GM18511 (cell line): ENCODE measurements around the gene ATOH8.

ENCODE experiments used
- ATAC-seq: cut with Tn5 transposase; IDR thresholded peaks from one replicate; pipeline ENCODE4 v1.9.1; 2021; ENCODE audit warnings: mild to moderate bottlenecking, moderate library complexity; ENCODE audit not compliant: unreplicated experiment

Gene ATOH8

DNA sequence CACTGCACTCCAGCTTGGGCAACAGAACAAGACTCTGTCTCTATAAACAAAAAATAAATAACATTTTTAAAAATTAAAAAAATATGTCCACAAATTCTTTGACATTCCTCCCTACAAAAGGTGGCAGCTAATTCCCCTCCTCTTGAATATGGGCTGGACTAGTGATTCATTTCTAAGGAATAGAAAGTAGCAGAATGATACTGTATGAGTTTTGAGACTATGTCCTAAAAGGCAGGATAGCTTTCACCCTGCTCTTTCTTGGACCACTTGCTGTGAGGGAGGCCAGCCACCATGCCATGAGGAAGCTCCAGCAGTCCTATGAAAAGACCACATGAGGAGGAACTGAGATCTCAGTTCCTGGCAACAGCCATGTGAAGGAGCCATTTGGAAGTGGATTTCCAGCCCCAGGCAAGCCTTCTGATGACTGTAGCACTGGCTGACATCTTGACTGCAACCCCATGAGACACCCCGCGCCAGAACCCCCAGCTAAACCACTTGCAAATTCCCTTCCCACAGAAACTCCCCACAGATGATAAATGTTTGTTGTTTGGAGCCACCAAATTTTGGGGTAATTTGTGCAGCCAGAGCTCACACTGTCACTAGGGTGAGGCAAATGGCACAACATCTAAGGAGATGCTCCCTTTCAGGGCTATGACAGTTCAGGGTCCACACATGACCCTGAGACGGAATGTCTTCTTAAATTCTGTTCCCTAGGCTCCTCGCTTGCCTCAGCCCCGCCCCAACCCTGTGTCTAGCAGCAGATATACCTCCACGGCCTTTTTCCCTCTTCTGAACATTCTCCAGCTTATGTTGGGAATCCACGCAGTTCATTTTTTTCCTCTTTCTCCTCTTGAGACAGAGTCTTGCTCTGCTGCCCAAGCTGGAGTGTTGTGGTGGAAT lies 17.1 kb upstream of the ATOH8 start:
- no peak for ATAC-seq

DNA sequence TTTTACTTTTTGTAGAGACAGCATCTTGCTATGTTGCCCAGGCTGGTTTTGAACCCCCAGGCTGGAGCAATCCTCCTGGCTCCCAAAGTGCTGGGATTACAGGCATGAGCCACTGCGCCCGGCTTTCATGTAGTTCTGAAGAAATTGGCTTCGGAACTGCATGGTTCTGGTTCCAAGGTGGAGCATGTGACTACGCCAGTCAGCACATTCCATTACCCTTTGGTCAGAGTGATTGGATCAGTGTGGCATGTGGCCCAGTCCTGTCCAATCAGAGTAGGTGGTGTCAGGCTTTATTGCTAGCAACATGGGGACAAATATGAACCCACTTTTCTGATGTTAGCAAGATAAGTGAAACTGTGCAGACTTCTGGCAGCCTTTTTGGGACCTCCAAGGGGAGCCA lies 16.3 kb upstream of the ATOH8 start:
- no peak for ATAC-seq

GRCh38 chr2:85737961-85738360 lies 15.8 kb upstream of the ATOH8 start:
- ATAC-seq = no peak

DNA sequence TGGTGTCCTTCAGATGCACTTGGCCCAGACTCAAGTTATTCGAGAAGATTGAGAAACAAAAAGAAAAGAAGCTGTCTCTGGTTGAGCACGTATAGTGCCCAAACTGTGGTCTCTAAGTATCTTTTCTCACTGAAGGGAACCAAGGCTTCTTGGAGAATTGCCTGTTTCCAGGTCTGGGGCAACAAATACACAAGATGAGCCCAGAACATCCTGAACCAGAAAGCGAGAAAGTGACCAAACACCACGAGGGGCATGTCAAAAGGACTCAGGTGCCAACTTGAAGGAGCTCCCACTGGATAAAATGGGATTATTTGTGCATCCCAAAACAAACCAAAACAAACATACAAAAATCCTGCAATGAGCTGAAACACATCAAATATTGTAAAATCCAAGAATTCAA lies 13.6 kb upstream of the ATOH8 start:
- no peak for ATAC-seq

DNA sequence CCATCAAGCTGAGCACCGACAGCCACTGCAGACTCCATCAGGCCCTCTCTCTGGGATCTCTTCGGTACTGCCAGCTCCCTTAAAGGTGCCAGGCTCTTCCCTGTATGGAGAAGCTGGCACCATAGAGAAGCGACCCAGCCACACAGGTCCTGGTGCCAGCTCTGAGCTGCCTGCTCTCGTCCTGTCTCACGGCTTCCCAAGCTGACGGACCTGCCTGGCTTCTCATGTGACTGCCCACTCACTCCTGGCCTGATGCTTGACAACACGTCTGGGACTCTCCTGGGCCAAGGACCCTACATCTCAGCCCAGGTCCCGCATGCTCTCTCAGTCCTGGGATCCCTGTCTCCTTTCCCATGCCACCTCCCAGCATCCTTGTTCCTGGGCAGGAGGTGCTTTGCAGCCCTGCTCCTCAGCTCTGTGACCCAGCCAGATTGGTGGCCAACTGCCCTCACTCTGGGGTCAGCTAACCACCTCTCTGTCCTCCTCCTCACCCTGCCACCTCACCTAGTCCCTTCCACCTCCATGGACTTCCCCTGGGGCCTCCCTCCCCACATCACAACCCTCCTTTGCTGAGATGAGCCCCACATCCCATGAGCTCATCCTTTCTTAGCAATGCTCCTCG lies 12.5 kb upstream of the ATOH8 start:
- ATAC-seq = no peak

DNA sequence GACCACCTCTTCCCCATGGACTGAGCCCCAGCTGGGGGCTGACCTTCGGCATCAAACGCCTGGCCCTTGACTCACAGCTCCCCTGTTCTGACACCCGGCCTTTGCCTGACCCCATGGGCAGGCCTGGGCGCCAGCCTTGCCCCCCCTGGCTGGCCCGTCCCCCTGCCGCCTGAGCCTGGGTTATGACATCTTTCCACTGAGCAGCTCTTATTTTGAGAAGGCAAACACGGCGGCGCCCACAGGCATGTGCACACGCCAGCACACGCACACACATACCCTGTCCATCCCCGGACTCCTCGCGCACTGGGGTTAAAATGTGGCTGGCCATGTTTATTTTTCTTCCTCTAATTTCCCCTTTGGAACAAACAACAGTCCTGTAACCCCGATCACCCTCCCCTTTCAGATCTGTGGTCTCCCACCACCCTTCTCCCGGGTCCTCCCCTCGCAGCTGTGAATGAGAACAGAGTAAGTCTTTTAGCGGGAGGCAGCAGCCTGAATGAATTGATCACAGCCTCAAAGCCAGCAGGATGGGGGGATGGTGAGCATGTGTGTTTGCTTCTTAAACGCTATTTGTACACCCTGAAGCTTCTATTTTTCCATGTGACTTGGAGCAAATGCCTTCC lies 11.8 kb upstream of the ATOH8 start:
- no peak for ATAC-seq

DNA sequence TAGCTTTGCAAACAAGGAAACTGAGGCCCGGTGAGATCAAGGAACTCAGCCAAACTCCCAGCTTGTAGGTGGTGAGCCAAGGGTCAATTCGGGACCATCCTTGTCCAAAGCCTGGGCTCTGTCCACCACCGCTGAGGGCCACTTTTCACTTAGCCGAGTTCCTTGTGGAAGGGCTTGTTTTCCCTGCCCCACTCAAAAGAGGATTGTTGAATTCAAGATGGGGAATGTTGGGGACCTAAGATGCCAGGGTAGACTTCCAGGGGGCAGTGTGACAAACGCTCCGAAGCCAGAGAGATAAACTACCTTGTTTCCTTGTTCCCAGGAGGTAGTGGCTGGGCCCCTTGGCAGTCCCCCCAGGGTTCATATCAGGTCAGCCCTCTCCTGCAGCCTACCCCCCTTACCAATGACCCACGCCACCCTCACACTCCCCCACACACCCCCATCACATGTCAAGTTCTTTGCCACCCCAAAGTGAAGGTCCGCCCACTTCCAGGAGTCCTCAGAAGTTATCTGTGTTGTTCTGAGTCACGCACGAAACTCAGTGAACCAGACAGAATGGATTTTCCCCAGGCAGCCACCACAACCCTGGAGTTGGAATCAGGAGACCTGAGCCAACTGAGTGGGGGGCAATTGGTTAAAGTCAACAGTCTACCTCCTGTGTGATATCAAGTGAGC lies 10.3 kb upstream of the ATOH8 start:
- ATAC-seq = no peak

- no peak for ATAC-seq
Observed at GRCh38 chr2:85744055-85744454, 9.7 kb upstream of the ATOH8 start.

DNA sequence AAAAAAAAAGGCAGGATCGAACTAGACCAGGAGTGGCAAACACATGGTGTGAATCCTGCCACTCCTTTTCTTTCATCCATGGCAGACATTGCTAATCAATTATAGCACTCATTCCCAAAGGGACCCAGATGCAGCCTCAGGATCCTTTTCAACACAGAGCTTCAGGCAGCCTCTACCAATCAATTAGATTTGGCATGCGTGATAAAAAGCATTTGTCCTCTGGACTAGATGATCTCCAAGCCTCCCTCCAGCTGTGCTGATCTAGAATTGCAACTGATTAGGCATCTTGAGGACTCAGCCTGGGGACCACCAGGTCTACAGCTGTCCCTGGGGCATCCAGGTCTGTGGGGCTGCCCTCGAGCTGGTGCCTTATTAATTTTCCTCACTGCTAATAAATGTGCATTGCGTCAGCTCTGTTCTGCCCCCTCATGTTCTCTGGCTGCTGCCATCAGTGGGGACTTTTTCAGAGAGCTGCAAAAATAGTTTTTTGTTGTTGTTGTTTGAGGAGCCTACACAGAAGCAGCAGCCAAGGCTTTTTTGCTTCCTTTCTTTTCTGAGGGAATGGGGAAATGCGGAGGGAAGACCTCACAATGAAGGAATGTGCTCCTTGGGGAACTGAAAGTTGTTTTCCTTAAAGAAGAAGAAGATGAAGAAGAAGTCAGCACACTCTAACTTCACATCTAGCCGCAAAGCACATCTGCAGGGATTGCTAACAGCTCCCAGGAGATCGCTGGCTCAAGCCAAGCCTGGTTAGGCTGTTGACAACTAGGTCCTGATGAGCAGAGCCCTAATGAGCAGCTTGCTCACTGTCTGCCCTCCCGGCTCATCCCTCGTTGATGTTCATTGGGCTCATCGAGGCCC lies 8.8 kb upstream of the ATOH8 start:
- ATAC-seq = no peak

GRCh38 chr2:85745619-85746018 lies 8.2 kb upstream of the ATOH8 start:
- no peak for ATAC-seq

DNA sequence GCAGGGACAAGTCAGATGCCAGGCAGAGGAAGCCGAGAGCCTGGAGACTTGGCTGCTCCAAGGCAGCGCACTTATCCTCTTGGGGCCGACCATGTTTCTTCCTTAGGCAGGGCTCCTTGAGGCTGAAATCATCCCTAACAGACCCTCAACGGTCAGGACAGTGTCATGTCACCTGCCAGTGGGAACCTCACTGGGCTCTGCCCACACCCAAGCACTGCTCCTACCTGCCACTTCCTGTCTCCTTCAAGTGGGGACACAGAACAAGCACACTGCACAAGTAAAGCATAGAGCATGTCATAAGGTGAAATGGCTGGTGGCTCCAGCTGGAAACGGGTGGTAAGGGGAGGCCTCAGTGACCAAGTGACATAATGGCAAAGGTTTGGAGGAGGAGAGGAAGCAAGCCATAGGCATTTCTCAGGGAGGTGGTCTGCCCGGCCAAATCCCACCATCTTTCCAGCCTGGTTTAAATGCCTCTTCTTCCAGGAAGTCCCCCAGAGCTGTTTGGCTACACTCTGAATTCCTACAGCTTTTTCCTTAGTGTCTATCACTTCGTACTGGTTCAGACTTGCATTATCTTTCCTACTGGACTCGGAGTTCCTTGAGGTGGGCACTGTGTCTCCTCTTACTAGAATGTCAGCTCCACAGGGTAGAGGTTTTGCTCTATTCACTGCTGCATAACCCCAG lies 7.3 kb upstream of the ATOH8 start:
- no peak for ATAC-seq

GRCh38 chr2:85747441-85747840 lies 6.3 kb upstream of the ATOH8 start:
- no peak for ATAC-seq

DNA sequence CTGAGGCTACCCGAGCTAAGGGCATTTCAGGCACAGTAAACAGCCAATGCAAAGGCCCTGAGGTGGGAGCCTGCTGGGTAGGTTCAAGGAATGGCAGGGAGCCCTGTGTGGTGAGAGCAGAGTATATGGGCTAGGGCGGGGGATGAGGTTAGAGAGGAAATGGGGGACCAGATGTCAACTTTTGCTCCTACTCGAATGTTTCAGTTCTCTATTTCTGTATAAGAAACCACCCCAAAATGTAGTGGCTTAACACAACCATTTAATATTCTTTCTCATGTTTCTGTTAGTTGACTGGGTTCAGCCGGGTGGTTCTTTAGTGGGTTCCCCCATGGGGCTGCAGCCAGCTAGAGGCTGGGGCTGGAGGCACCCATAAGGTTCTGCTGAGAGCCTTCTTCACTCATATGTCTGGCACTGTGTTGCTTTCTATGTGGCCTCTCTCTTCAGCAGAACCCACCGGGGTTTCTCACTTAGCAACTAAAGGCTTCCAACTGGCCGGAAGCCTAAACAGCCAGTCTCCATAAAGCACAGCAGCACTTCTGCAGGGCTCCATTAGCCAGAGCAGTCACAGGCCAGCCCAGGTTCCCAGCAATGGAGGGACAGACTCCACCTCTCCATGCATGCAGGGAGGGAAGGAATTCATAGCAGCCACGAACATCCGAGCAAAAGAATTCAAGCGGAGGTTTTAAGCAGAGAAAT lies 5.6 kb upstream of the ATOH8 start:
- ATAC-seq = peak; percentile 73

DNA sequence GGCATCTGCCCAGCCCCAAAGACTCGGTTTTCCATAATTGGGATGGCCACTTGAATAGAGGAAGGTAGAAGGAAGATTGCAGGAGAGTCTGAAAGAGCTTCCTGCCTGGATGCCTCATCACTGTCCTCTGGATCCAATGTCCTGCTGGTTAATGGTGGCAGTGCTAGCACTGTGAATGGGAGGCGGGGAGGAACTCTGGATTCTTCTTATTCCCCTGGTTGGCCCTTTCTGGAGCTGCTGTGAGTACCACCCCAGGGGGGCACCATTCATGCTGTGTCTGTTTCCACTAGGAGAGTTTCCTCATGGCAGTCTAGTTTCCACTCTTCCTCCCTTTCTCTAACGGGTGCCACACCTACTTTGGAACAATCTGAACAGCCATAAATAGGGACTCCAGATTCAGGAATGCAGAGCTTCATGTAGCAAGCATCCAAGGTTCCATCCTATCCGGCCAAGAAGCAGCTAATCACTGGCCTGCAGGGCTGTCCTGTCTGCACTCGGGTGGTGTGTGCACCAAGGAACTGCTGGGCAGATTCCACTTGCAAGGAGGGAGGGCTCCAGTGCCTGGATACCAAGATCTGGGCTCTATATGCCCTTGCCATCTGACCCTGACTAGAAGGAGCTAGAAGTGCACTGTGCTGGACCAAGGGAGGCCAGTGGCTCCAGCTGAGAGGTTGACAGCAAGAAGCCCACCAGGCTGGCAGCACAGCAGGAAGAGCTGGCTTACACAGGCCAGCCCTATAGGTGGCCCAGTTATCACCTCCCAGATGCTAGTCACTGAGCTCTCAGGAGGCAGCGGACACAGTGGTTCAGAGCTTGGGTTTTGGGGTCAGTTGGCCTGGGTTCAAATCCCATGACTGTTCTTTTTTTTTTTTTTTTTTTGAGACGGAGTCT lies 4.6 kb upstream of the ATOH8 start:
- ATAC-seq = no peak

DNA sequence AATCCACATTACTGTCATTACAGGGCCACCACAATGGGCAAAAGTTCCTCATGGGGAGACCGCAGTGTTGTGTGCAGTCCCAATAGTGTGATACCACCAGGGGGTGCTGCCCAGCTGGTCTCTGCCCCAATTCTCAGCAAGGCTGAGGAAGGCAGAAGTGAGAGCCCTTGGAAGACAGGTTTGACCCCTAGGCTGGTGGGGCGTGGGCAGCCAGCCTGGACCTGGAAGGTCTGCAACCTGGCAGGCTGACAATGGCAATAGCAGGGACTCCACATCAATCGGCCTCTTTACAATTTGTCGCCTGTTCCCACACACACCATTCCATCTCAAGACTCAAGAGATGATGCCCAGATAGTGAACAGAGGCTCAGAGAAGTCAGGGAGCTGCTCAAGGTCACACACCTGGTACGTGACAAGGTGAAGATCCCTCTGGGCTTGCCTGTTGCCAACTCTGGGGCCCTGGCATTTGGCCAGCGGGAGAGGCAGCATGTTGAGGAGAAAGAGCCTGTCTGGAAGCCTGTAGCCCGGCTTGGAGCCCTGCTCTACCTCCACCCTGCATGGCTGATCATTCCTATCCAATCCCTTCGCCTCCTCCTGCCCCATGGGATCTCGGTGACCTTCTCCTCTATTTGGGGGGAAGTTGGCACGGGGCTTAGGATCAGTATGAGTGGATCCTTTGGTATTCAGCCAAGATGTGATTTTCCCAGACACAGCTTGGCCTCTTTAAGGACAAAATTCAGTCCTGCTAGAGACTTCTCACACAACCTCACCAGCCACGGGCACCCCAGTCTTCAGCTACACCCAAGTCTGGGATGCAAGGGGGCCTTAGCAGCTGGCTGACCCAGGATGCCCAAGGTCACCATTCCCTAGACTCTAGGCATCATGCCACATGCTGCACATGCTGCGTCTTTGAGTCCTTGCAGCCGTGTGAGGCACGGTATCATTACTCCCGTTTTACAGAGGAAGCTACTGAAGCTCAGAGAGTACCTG lies 2.9 kb upstream of the ATOH8 start:
- no peak for ATAC-seq

DNA sequence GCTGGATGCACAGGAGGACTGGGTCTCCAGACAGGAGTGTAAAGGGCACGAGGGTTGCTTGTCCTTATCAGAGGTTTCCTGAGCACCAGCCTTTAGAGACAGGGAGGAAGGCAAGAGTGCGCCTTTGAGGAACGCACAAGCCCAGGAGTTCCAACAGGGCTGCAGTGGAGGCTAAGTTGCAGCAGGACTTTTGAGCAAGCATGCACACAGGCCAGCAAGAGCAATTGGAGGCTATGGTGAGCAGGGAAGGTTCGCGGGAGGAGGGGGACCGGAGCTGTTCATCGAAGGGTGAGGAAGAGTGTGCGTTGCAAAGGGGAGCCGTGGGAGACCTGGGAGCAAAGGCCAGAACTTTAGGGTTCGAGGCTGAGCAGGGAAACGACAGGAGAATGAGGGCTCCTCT lies 2.2 kb upstream of the ATOH8 start:
- no peak for ATAC-seq

DNA sequence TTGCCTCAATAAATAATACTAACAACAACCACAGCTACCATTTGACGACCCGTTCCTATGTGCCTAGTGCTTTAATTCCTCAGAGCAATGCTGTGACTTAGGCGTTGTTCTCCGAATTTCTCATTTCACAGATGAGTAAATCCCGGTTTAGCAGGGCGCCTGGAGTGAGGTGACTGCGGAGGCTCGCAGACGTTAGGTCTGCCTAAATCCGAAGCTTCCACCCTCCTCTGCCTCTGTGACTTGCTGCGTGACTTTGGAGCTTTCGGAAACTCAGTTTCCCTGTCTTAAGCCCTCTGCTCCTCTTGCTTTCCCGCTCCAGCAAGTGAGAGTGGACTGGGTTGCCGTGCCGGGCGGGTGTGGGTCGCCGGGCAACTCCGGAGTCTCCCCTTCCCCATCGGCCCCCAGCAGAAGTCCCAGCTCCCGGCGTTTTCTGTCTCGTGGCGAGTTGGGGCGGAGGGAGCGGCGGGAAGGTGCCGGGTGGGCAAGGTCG lies 711 bp upstream of the ATOH8 start:
- no peak for ATAC-seq
